Esophagus squamous epithelium (tissue), 5 donors: Measurements from ENCODE around the gene SEMA5B. TPM values are rescaled to one million over a fixed set of nuclear protein-coding genes. Genes with fewer than 3 reads are reported as not detected.

Experiments used
- DNase-seq: peaks from one replicate; lab custom pipeline; 2025; lab: John Stamatoyannopoulos, UW
- H3K27ac ChIP-seq, 4 donors: fragments of 200-600 bp; sonication (generic); one replicate each; pipeline ENCODE4 v1.5.1; 2016 to 2019; ENCODE audit warnings: mild to moderate bottlenecking in 1 of 4
- H3K27me3 ChIP-seq, 4 donors: fragments of 200-600 bp; sonication (generic); 1 replicate in 3 of 4; 2 replicates in 1 of 4; pipeline versions ENCODE4 v1.5.1 to v1.6.0; 2017 to 2021; ENCODE audit warnings: antibody characterized with exemption in 1 of 4
- H3K36me3 ChIP-seq, 3 donors: fragments of 200-600 bp; sonication (generic); one replicate each; pipeline ENCODE4 v1.5.1; 2016 to 2019
- H3K4me1 ChIP-seq, 3 donors: fragments of 200-600 bp; sonication (generic); one replicate each; pipeline ENCODE4 v1.5.1; 2017 to 2019
- H3K4me3 ChIP-seq, 4 donors: fragments of 200-600 bp; sonication (generic); 1 replicate in 3 of 4; 2 replicates in 1 of 4; pipeline ENCODE4 v1.5.1; 2016 to 2019; ENCODE audit warnings: mild to moderate bottlenecking in 2 of 4, moderate library complexity in 1 of 4
- H3K9me3 ChIP-seq, 3 donors: fragments of 200-600 bp; sonication (generic); one replicate each; pipeline ENCODE4 v1.5.1; 2016 to 2019
- CTCF ChIP-seq, 6 experiments: fragments of 450-650 bp in 4 of 6; fragments of 200-600 bp in 2 of 6; sonication (generic) in 2 of 6; IDR thresholded peaks; one replicate each; pipeline ENCODE4 v1.5.1; 2016 to 2019; ENCODE audit warnings: antibody characterized with exemption in 6 of 6, mild to moderate bottlenecking in 4 of 6, moderate library complexity in 4 of 6
- POLR2A ChIP-seq, 4 donors: fragments of 450-650 bp; IDR thresholded peaks; one replicate each; pipeline ENCODE4 v1.6.1; 2017; ENCODE audit warnings: antibody characterized with exemption in 4 of 4, mild to moderate bottlenecking in 4 of 4, moderate library complexity in 3 of 4
- WGBS, 2 donors: methylation state at CpG; one replicate each; pipeline ENCODE4 v1.1.5; 2018; 5-methylcytosine and 5-hydroxymethylcytosine counted together
- intact Hi-C: fragments of 100-400 bp; cut with DNase I; formaldehyde crosslinking; loops from one replicate; pipeline ENCODE4 v1.15.0; 2022
- total RNA-seq, 4 donors: library from RNA; depleted of rRNA; stranded (reverse); fragments of >200 nt; gene quantifications; one replicate each; pipeline ENCODE4 v1.1.0, GENCODE V29; 2016
- donor health status: DM: yes; HTN: yes; CAD: no.

The SEMA5B gene
- total RNA-seq, 4 donors from 2014 or later, result 0.13 to 0.21 (median 0.19) TPM; not detected in 1

- 86 to 100% methylated on average over 1 of the region's 1 CpG for WGBS, 2 donors
- intact Hi-C loops, result no loop called here
- DNase-seq, result no peak
- peak overlapping the region in 2 of 4 donors; percentile 12 to 55 for H3K27ac ChIP-seq
- peaks cover 6 to 62% (median 52%) of the 10 kb centered on the region in 3 donors for H3K4me1 ChIP-seq
- no peak for TF ChIP-seq POLR2A (IDR thresholded peaks at IDR 0.05)
- no peak for TF ChIP-seq CTCF (IDR thresholded peaks at IDR 0.05)
- H3K36me3 ChIP-seq, result no peaks in the 10 kb centered on the region
- H3K9me3 ChIP-seq, result no peaks in the 10 kb centered on the region
- no peaks in the 10 kb centered on the region for H3K27me3 ChIP-seq
- no peak overlapping the region for H3K4me3 ChIP-seq
Measured at GRCh38 chr3:123075359-123075758, 47.8 kb upstream of the SEMA5B start.

- 29 to 100% methylated on average over 1 of the region's 1 CpG for WGBS, 2 donors
- intact Hi-C loops, result no loop called here
- H3K9me3 ChIP-seq, result no peaks in the 10 kb centered on the region
- no peaks in the 10 kb centered on the region for H3K27me3 ChIP-seq
- DNase-seq, result no peak
- H3K4me3 ChIP-seq, result no peak overlapping the region
- peaks cover 14 to 69% (median 44%) of the 10 kb centered on the region in 3 donors for H3K4me1 ChIP-seq
- TF ChIP-seq POLR2A (IDR thresholded peaks at IDR 0.05) (no peak), CTCF (IDR thresholded peaks at IDR 0.05) (no peak)
- H3K27ac ChIP-seq, result peak overlapping the region in 2 of 4 donors; percentile 60 to 79
- H3K36me3 ChIP-seq, result no peaks in the 10 kb centered on the region
Measured at GRCh38 chr3:123072564-123072963, 45.0 kb upstream of the SEMA5B start.

GRCh38 chr3:123072152-123072551, 44.6 kb upstream of the SEMA5B start:
- Histone ChIP-seq H3K27me3 (no peaks in the 10 kb centered on the region), H3K36me3 (no peaks in the 10 kb centered on the region), H3K4me3 (no peak overlapping the region), H3K27ac (peak overlapping the region in 3 of 4 donors; percentile 43 to 79 (median 60)), H3K4me1 (peaks cover 14 to 69% (median 40%) of the 10 kb centered on the region in 3 donors), H3K9me3 (no peaks in the 10 kb centered on the region)
- 76 to 83% methylated on average over 5 of the region's 5 CpGs for WGBS, 2 donors
- intact Hi-C loops, result no loop called here
- TF ChIP-seq CTCF (IDR thresholded peaks at IDR 0.05) (no peak), POLR2A (IDR thresholded peaks at IDR 0.05) (no peak)
- no peak for DNase-seq

GRCh38 chr3:123071581-123071980, 44.0 kb upstream of the SEMA5B start:
- intact Hi-C loops, result no loop called here
- WGBS, 2 donors, result 75 to 78% methylated on average over 6 to 7 of the region's 7 CpGs
- Histone ChIP-seq H3K4me1 (peaks cover 12 to 67% (median 36%) of the 10 kb centered on the region in 3 donors), H3K27me3 (no peaks in the 10 kb centered on the region), H3K4me3 (no peak overlapping the region), H3K36me3 (no peaks in the 10 kb centered on the region), H3K27ac (peak overlapping the region; percentile 23 to 79 (median 52)), H3K9me3 (no peaks in the 10 kb centered on the region)
- no peak for DNase-seq
- TF ChIP-seq POLR2A (IDR thresholded peaks at IDR 0.05) (no peak), CTCF (IDR thresholded peaks at IDR 0.05) (no peak)

- Histone ChIP-seq H3K27me3 (no peaks in the 10 kb centered on the region), H3K36me3 (no peaks in the 10 kb centered on the region), H3K4me1 (peaks cover 8 to 67% (median 36%) of the 10 kb centered on the region in 3 donors), H3K27ac (peak overlapping the region; percentile 23 to 79 (median 52)), H3K9me3 (no peaks in the 10 kb centered on the region), H3K4me3 (no peak overlapping the region)
- intact Hi-C loops, result no loop called here
- peak in 2 of 6 experiments; percentile 13 for TF ChIP-seq CTCF (IDR thresholded peaks at IDR 0.05)
- TF ChIP-seq POLR2A (IDR thresholded peaks at IDR 0.05), result no peak
- WGBS, 2 donors, result 48 to 57% methylated on average over 5 of the region's 5 CpGs
- DNase-seq, result no peak
Measured at GRCh38 chr3:123071146-123071545, 43.6 kb upstream of the SEMA5B start.
